Measurements from ENCODE around the gene ACTR6. TPM values are rescaled to one million over a fixed set of nuclear protein-coding genes. Genes with fewer than 3 reads are reported as not detected.

The ACTR6 gene
- total RNA-seq, 1 experiment from 2014 or later, result 26.9 TPM

- Histone ChIP-seq H3K4me1 (replicated peaks; ENCODE audit: insufficient read depth) (peaks cover 9% of the 10 kb centered on the region), H3K9me2 (ENCODE audit: insufficient read depth) (no peaks in the 10 kb centered on the region), H4K20me1 (ENCODE audit: insufficient read depth) (no peaks in the 10 kb centered on the region), H3K4me2 (no peak overlapping the region), H3K27ac (no peak overlapping the region), H3K79me2 (ENCODE audit: low read depth) (no peaks in the 10 kb centered on the region), H3K9me3 (ENCODE audit: insufficient read depth, low read depth) (no peaks in the 10 kb centered on the region), H3F3A (ENCODE audit: insufficient read depth, low read depth) (peaks cover under 1% of the 10 kb centered on the region), H2AFZ (no peak overlapping the region), H3K4me3 (no peak overlapping the region), H3K27me3 (ENCODE audit: insufficient read depth, low read depth) (no peaks in the 10 kb centered on the region), H3K36me3 (ENCODE audit: low read depth) (no peaks in the 10 kb centered on the region)
- ChIA-PET POLR2A (ENCODE audit: unreplicated experiment) (no interaction called here), CTCF (no interaction called here)
- no TSS peak for BruUV-seq (replicated peaks)
- TF ChIP-seq EZH2 (IDR thresholded peaks at IDR 0.05; ENCODE audit: low read depth), result no peak
- no peak for TF ChIP-seq CTCF (conservative IDR thresholded peaks at IDR 0.05)
- intact Hi-C loops (cut with micrococcal nuclease; ENCODE audit: unreplicated experiment), result loop anchor here (10.0 kb wide), 2 partner anchors 105 to 495 kb away; no protein-coding TSS in a partner anchor
- no peak for DNase-seq
Observed at GRCh38 chr12:100239589-100239988, 39.0 kb downstream of the ACTR6 start.

GRCh38 chr12:100243137-100243536 is 42.5 kb downstream of the ACTR6 start:
- H3K4me1 ChIP-seq (replicated peaks; ENCODE audit: insufficient read depth), result no peaks in the 10 kb centered on the region
- H3K4me2 ChIP-seq, result no peak overlapping the region
- TF ChIP-seq EZH2 (IDR thresholded peaks at IDR 0.05; ENCODE audit: low read depth) (no peak), CTCF (conservative IDR thresholded peaks at IDR 0.05) (no peak)
- ChIA-PET CTCF (no interaction called here), POLR2A (ENCODE audit: unreplicated experiment) (no interaction called here)
- no peak overlapping the region for H3K27ac ChIP-seq
- no peaks in the 10 kb centered on the region for H3F3A ChIP-seq (ENCODE audit: insufficient read depth, low read depth)
- no peaks in the 10 kb centered on the region for H3K27me3 ChIP-seq (ENCODE audit: insufficient read depth, low read depth)
- no peaks in the 10 kb centered on the region for H3K36me3 ChIP-seq (ENCODE audit: low read depth)
- no peaks in the 10 kb centered on the region for H4K20me1 ChIP-seq (ENCODE audit: insufficient read depth)
- no peak overlapping the region for H3K4me3 ChIP-seq
- H3K9me3 ChIP-seq (ENCODE audit: insufficient read depth, low read depth), result no peaks in the 10 kb centered on the region
- intact Hi-C loops (cut with micrococcal nuclease; ENCODE audit: unreplicated experiment), result no loop called here
- DNase-seq, result no peak
- no TSS peak for BruUV-seq (replicated peaks)
- no peaks in the 10 kb centered on the region for H3K79me2 ChIP-seq (ENCODE audit: low read depth)
- no peak overlapping the region for H2AFZ ChIP-seq
- no peaks in the 10 kb centered on the region for H3K9me2 ChIP-seq (ENCODE audit: insufficient read depth)

- H3K9me3 ChIP-seq (ENCODE audit: insufficient read depth, low read depth), result no peaks in the 10 kb centered on the region
- intact Hi-C loops (cut with micrococcal nuclease; ENCODE audit: unreplicated experiment), result no loop called here
- no peaks in the 10 kb centered on the region for H3K79me2 ChIP-seq (ENCODE audit: low read depth)
- H4K20me1 ChIP-seq (ENCODE audit: insufficient read depth), result no peaks in the 10 kb centered on the region
- H3K9me2 ChIP-seq (ENCODE audit: insufficient read depth), result no peaks in the 10 kb centered on the region
- POLR2A ChIA-PET (ENCODE audit: unreplicated experiment), result interaction anchor here (0.6 kb wide), 1 partner anchor 793 kb away, joined by 4 read pairs; no protein-coding TSS in a partner anchor
- no peak overlapping the region for H2AFZ ChIP-seq
- H3K4me1 ChIP-seq (replicated peaks; ENCODE audit: insufficient read depth), result no peaks in the 10 kb centered on the region
- TF ChIP-seq CTCF (conservative IDR thresholded peaks at IDR 0.05), result no peak
- TF ChIP-seq EZH2 (IDR thresholded peaks at IDR 0.05; ENCODE audit: low read depth), result no peak
- no peak for DNase-seq
- no peaks in the 10 kb centered on the region for H3K36me3 ChIP-seq (ENCODE audit: low read depth)
- no peak overlapping the region for H3K27ac ChIP-seq
- BruUV-seq (replicated peaks), result no TSS peak
- no peaks in the 10 kb centered on the region for H3F3A ChIP-seq (ENCODE audit: insufficient read depth, low read depth)
- no peak overlapping the region for H3K4me2 ChIP-seq
- CTCF ChIA-PET, result no interaction called here
- H3K27me3 ChIP-seq (ENCODE audit: insufficient read depth, low read depth), result no peaks in the 10 kb centered on the region
- no peak overlapping the region for H3K4me3 ChIP-seq
Observed at GRCh38 chr12:100247765-100248164, 47.1 kb downstream of the ACTR6 start.
